GM06990 (cell line): ENCODE measurements around the gene GALNT16.
A peak's percentile ranks its signal among the peaks of the same experiment; 100 is the strongest.

ENCODE experiments used
- DNase-seq: peaks from one replicate; pipeline ENCODE4 v3.0.0-alpha.2; 2011; ENCODE audit not compliant: insufficient read length; ENCODE audit errors: extremely low read depth
- H3K27me3 ChIP-seq: replicated peaks from 2 replicates; pipeline ENCODE4 v1.6.0; 2011; ENCODE audit warnings: low read length; ENCODE audit not compliant: control insufficient read depth, insufficient read depth
- H3K36me3 ChIP-seq: 2 replicates; pipeline ENCODE4 v1.5.1; 2011; ENCODE audit warnings: low read length; ENCODE audit not compliant: control insufficient read depth, insufficient read depth
- H3K4me3 ChIP-seq: replicated peaks from 2 replicates; pipeline ENCODE4 v1.5.1; 2011; ENCODE audit warnings: low read depth, mild to moderate bottlenecking, control low read depth, low read length
- TF ChIP-seq, protein P1 (sequence below): IDR thresholded peaks from 2 replicates; pipeline ENCODE4 v1.5.1; 2011; ENCODE audit warnings: low read length, control low read depth, mild to moderate bottlenecking, inconsistent platforms; ENCODE audit not compliant: insufficient read depth, poor library complexity, severe bottlenecking

GALNT16 gene

DNA sequence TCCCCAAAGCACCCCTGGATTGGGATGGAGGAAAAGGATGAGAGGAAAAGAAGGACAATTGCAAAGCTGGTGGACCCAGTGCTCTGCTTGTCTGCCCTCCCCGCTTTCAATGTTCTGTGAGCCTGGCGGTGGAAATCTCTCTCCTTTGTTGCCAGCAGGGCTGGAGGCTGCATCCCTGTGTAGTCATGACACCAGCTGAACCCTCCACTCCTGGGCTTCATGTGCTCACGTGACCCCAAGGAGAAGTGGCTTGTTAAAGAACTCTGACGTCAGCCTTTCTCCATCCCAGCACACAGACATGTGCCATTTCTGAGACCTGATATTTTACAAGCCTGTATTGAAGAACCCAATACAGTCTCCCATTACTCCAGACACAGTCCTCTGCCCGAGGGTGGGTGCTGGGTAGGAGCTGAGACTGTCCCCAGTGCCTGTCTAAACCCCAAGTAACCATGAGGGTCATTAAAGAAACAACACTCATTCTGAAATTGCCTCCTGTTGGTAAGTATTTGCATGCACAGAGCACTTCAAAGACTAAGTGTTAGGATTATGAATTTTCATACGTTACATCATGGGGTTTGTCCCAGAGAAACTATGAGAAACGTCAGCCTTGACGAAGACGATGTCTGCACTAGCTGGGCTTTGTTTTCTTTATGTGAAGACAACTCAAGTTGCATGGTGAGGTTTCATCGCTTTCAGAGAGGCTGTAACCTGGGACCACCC, 21.7 kb downstream of the GALNT16 start:
- TF ChIP-seq, protein P1, sequence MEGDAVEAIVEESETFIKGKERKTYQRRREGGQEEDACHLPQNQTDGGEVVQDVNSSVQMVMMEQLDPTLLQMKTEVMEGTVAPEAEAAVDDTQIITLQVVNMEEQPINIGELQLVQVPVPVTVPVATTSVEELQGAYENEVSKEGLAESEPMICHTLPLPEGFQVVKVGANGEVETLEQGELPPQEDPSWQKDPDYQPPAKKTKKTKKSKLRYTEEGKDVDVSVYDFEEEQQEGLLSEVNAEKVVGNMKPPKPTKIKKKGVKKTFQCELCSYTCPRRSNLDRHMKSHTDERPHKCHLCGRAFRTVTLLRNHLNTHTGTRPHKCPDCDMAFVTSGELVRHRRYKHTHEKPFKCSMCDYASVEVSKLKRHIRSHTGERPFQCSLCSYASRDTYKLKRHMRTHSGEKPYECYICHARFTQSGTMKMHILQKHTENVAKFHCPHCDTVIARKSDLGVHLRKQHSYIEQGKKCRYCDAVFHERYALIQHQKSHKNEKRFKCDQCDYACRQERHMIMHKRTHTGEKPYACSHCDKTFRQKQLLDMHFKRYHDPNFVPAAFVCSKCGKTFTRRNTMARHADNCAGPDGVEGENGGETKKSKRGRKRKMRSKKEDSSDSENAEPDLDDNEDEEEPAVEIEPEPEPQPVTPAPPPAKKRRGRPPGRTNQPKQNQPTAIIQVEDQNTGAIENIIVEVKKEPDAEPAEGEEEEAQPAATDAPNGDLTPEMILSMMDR = no peak

DNA sequence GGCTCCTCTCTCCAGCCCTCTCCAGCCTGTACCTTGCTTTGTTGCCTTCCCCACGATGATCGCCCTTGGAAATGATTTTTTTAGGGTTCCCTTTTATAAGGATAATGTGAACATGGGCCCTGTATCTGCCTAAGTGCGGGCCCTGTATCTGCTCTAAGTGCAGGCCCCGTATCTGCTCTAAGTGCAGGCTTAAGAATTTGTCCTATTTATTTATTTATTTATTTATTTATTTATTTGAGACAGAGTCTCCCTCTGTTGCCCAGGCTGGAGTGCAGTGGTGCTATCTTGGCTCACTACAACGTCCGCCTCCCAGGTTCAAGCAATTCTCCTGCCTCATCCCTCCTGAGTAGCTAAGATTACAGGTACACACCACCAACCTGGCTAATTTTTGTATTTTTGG, 22.5 kb downstream of the GALNT16 start:
- TF ChIP-seq, protein P1 = no peak
- Histone ChIP-seq H3K4me3 (no peak overlapping the region), H3K27me3 (no peaks in the 10 kb centered on the region), H3K36me3 (no peaks in the 10 kb centered on the region)
- DNase-seq = no peak

More for the DNA sequence above, 21.7 kb downstream of the GALNT16 start:
- H3K36me3 ChIP-seq = no peaks in the 10 kb centered on the region
- no peaks in the 10 kb centered on the region; the same call in 1 of the 2 replicates for H3K27me3 ChIP-seq
- peak; percentile 13 for DNase-seq
- no peak overlapping the region for H3K4me3 ChIP-seq

GRCh38 chr14:69284170-69284569, 24.2 kb downstream of the GALNT16 start:
- TF ChIP-seq, protein P1 = no peak
- H3K27me3 ChIP-seq = no peaks in the 10 kb centered on the region
- no peak for DNase-seq
- no peak overlapping the region for H3K4me3 ChIP-seq
- H3K36me3 ChIP-seq = no peaks in the 10 kb centered on the region

DNA sequence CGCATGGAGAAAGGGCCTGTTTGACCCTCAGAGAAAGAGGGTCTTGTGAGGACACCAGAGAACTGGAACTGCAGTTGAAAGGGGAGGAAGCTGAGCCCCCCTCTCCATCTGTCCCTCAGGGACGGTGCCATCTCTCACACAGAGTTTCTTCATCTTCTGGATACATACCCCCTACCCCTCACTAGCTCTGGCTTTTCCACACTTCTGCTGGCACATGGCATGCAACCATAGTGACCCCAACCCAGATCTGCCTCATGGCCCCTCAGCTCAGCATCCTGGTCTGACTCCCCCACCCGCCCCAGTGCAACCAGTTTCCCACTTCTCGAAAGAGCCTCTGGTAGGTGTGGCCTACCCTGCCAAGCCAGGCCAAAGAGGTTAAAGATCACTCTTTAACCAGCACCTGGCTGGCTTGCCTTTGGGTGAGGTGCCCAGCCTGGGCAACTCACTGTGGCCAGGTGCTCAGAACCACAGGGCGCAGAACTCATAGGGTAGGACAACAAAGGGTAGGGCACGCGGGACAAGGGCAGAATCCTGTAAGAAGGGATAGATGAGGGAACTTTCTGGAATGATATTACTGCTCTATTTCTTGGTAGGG, 25.8 kb downstream of the GALNT16 start:
- no peak for DNase-seq
- TF ChIP-seq, protein P1 = no peak
- Histone ChIP-seq H3K27me3 (no peaks in the 10 kb centered on the region), H3K4me3 (no peak overlapping the region), H3K36me3 (no peaks in the 10 kb centered on the region)

DNA sequence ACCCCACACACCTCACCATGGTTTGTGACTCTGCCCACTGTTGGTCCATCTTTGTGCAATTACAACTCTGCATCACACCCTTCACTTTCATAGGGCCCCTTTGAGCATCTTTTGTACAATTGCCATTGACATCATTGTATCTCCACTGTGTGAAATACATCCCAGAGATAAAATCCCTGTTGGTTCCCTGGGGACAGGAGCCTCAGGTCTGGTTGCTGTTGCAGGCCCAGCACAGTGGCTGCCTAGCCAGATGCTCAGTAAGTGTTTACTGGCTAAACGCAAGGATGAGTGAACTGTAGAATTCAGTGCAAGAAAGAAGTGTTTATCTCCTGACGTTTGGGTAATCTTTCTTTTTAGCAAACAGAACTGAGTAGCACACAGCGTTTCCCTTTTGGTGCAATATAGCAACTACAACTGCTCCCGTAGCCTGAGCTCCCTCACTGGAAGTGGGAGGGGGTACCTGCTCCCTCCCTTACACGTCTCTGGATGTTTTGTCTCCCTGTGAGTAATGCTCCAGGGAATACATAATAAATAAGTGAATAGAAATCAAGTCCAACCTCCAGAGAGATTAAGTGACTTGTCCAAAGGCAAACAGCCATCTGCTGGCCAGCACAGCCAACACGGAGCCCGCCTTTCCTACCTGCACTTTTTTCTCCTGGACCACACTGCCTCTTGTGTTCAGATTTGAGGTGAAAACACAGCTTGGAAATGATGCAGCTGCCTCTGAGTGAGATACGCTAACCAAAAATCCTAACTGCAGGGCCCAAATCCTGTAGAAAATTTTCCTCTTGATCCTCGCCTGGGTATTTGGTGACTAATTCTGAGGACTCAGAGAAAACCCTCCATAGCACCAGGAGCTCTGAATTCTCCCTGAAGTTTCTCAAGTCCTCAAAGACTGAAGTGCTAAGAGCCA, 27.4 kb downstream of the GALNT16 start:
- TF ChIP-seq, protein P1 = no peak
- Histone ChIP-seq H3K4me3 (no peak overlapping the region), H3K36me3 (no peaks in the 10 kb centered on the region), H3K27me3 (no peaks in the 10 kb centered on the region)
- DNase-seq = no peak
